K562 (cell line): ENCODE data around the gene PIGB. TPM values are rescaled to one million over a fixed set of nuclear protein-coding genes. Genes with fewer than 3 reads are reported as not detected.

Source experiments
- ARNT ChIP-seq, 2 experiments: fragments of 450-650 bp; IDR thresholded peaks; 2 replicates each; pipeline ENCODE4 v1.6.1; 2016; ENCODE audit warnings: mild to moderate bottlenecking in 1 of 2
- BRF1 ChIP-seq: IDR thresholded peaks from 3 replicates; pipeline ENCODE4 v1.6.1; 2011; ENCODE audit warnings: borderline replicate concordance, mild to moderate bottlenecking; ENCODE audit not compliant: insufficient read length; ENCODE audit errors: extremely low read depth
- CEBPG ChIP-seq, 3 experiments: fragments of 200-800 bp in 1 of 3; sonication (Bioruptor generic) in 1 of 3; sonication (generic) in 1 of 3; formaldehyde crosslinking in 1 of 3; IDR thresholded peaks in 2 of 3; conservative IDR thresholded peaks in 1 of 3; 2 replicates each; pipeline versions ENCODE4 v1.6.1 to v1.8.0; 2016 to 2022; ENCODE audit warnings: missing compliant biosample characterization in 2 of 3, missing genetic modification characterization in 2 of 3, mild to moderate bottlenecking in 1 of 3, missing genetic modification reagents in 1 of 3
- CREB3 ChIP-seq: fragments of 450-650 bp; conservative IDR thresholded peaks from 2 replicates; pipeline ENCODE4 v1.6.1; 2016; ENCODE audit warnings: missing genetic modification characterization, low read depth, mild to moderate bottlenecking, missing compliant biosample characterization, moderate library complexity
- CTBP1 ChIP-seq: fragments of 450-650 bp; IDR thresholded peaks from 2 replicates; pipeline ENCODE4 v1.6.1; 2016; ENCODE audit warnings: borderline replicate concordance
- ELK3 ChIP-seq: fragments of 450-650 bp; formaldehyde crosslinking; IDR thresholded peaks from 2 replicates; pipeline ENCODE4 v1.4.0; 2020; ENCODE audit warnings: mild to moderate bottlenecking
- GMEB1 ChIP-seq: fragments of 250-450 bp; sonication (Bioruptor Pico); IDR thresholded peaks from 2 replicates; pipeline ENCODE4 v1.4.0; 2020; ENCODE audit warnings: mild to moderate bottlenecking
- HDAC3 ChIP-seq: fragments of 450-650 bp; IDR thresholded peaks from 2 replicates; pipeline ENCODE4 v1.6.1; 2018; ENCODE audit warnings: borderline replicate concordance, mild to moderate bottlenecking, moderate library complexity; ENCODE audit not compliant: partially characterized antibody
- HDGF ChIP-seq: fragments of 450-650 bp; IDR thresholded peaks from 2 replicates; pipeline ENCODE4 v1.6.1; 2016
- MEIS2 ChIP-seq: fragments of 450-650 bp; IDR thresholded peaks from 2 replicates; pipeline ENCODE4 v1.6.1; 2014; ENCODE audit warnings: mild to moderate bottlenecking; ENCODE audit not compliant: partially characterized antibody
- MITF ChIP-seq: IDR thresholded peaks from 2 replicates; pipeline ENCODE4 v1.6.1; 2014; ENCODE audit warnings: antibody characterized with exemption
- NCOR1 ChIP-seq: fragments of 450-650 bp; IDR thresholded peaks from 2 replicates; pipeline ENCODE4 v1.6.1; 2016; ENCODE audit warnings: mild to moderate bottlenecking, moderate library complexity
- NRF1 ChIP-seq, 2 experiments: fragments of 450-650 bp; IDR thresholded peaks in 1 of 2; conservative IDR thresholded peaks in 1 of 2; 2 replicates each; pipeline ENCODE4 v1.6.1; 2014; ENCODE audit warnings: mild to moderate bottlenecking in 2 of 2
- RBM15 ChIP-seq: fragments of 200-400 bp; formaldehyde crosslinking; IDR thresholded peaks from 2 replicates; pipeline ENCODE4 v1.6.1; 2018; ENCODE audit warnings: mild to moderate bottlenecking, low read length, moderate library complexity; ENCODE audit not compliant: insufficient read depth
- RNF2 ChIP-seq: sonication (generic); IDR thresholded peaks from 2 replicates; pipeline ENCODE4 v1.6.1; 2016
- SMARCA4 ChIP-seq: fragments of 450-650 bp; IDR thresholded peaks from 2 replicates; pipeline ENCODE4 v1.6.1; 2016
- SP2 ChIP-seq: IDR thresholded peaks from 2 replicates; pipeline ENCODE4 v1.6.1; 2011; ENCODE audit warnings: mild to moderate bottlenecking, low read depth, low read length, moderate library complexity; ENCODE audit not compliant: poor library complexity, severe bottlenecking; ENCODE audit errors: extremely low read depth
- STAG1 ChIP-seq: sonication (generic); formaldehyde crosslinking; IDR thresholded peaks from 2 replicates; pipeline ENCODE4 v1.5.0; 2020; ENCODE audit warnings: missing genetic modification reagents, borderline replicate concordance
- TCF7L2 ChIP-seq: fragments of 150-350 bp; IDR thresholded peaks from 2 replicates; pipeline ENCODE4 v1.6.1; 2016; ENCODE audit warnings: low read depth, mild to moderate bottlenecking, low read length, moderate library complexity
- ZNF174 ChIP-seq: fragments of 250-450 bp; sonication (Bioruptor Pico); IDR thresholded peaks from 2 replicates; pipeline ENCODE4 v1.4.0; 2020; ENCODE audit warnings: mild to moderate bottlenecking
- ZNF224 ChIP-seq: sonication (generic); formaldehyde crosslinking; IDR thresholded peaks from 2 replicates; pipeline ENCODE4 v1.8.0; 2022; ENCODE audit warnings: mild to moderate bottlenecking, missing genetic modification reagents
- ZNF589 ChIP-seq: fragments of 200-800 bp; sonication (Bioruptor generic); IDR thresholded peaks from 2 replicates; pipeline ENCODE4 v1.6.1; 2016; ENCODE audit warnings: low read depth, missing genetic modification characterization, missing compliant biosample characterization
- ZNF740 ChIP-seq, 3 experiments: fragments of 200-800 bp in 1 of 3; sonication (Bioruptor generic) in 1 of 3; sonication (generic) in 1 of 3; formaldehyde crosslinking in 1 of 3; IDR thresholded peaks; 2 replicates each; pipeline versions ENCODE4 v1.6.1 to v1.8.0; 2016 to 2022; ENCODE audit warnings: mild to moderate bottlenecking in 2 of 3, missing compliant biosample characterization in 2 of 3, missing genetic modification characterization in 2 of 3, missing genetic modification reagents in 1 of 3
- polyA plus RNA-seq, 8 experiments: library from polyadenylated mRNA; depleted of rRNA in 4 of 8; stranded (reverse) in 5 of 8; unstranded in 3 of 8; fragments of >200 nt; fragmentation: Nextera tagmentation in 2 of 8; fragmentation: Illumina TruSeq in 1 of 8; extraction: Ambion mirVana in 2 of 8; extraction: Trizol in 1 of 8; gene quantifications; 2 replicates each; pipeline versions ENCODE4 v1.2.1 to v1.2.3, GENCODE V29; 2011 to 2014; ENCODE audit warnings: inconsistent platforms in 1 of 8, missing spikeins in 1 of 8
- total RNA-seq, 7 experiments: library from RNA; depleted of rRNA in 6 of 7; stranded (reverse); fragments of >200 nt in 6 of 7; fragmentation: Illumina TruSeq in 2 of 7; extraction: Trizol in 2 of 7; gene quantifications; 2 replicates each; pipeline versions ENCODE4 v1.2.1 to v1.2.3, GENCODE V29; 2011 to 2021; ENCODE audit warnings: low replicate concordance in 1 of 7

Gene PIGB
- total and polyA plus RNA-seq, 9 of the 15 experiments (the other 6 are each of a cell fraction or from before 2014, with no cell fraction given): 9.9 to 32.3 (median 18.2) TPM

GRCh38 chr15:55290528-55291057, 28.4 kb upstream of the PIGB start (continued):
- TF ChIP-seq CEBPG (CRISPR knock-in tag; IDR thresholded peaks at IDR 0.05) (no peak), CEBPG (tag; conservative IDR thresholded peaks at IDR 0.05 in 1 of 2, IDR thresholded peaks at IDR 0.05 in 1 of 2) (no peak), SMARCA4 (no peak), CREB3 (tag) (no peak), RNF2 (no peak), MEIS2 (no peak), ELK3 (no peak), STAG1 (CRISPR knock-in tag) (no peak), SP2 (no peak), HDAC3 (no peak), ZNF740 (CRISPR knock-in tag; IDR thresholded peaks at IDR 0.05) (no peak), ZNF740 (tag; IDR thresholded peaks at IDR 0.05) (no peak), MITF (no peak), ZNF174 (CRISPR knock-in tag) (no peak), CTBP1 (no peak), NRF1 (conservative IDR thresholded peaks at IDR 0.05 in 1 of 2, IDR thresholded peaks at IDR 0.05 in 1 of 2) (peak in 1 of 2 experiments; percentile 50; a peak in 2 of 4 replicates), NCOR1 (no peak), ZNF589 (CRISPR knock-in tag) (no peak), BRF1 (no peak), HDGF (no peak), GMEB1 (no peak), RBM15 (no peak), ZNF224 (CRISPR knock-in tag) (no peak), ARNT (IDR thresholded peaks at IDR 0.05) (no peak; a peak in 1 of 4 replicates), TCF7L2 (no peak)
